C4-2B (cell line): ENCODE measurements around the gene FRMD5.
A peak's percentile ranks its signal among the peaks of the same experiment; 100 is the strongest.

ENCODE experiments used
- H3K27ac ChIP-seq: fragments of 450-650 bp; 2 replicates; pipeline ENCODE4 v1.5.1; 2017
- ZFX ChIP-seq: fragments of 450-650 bp; IDR thresholded peaks from 2 replicates; pipeline ENCODE4 v1.6.1; 2017
- TF ChIP-seq, protein P1 (sequence below): fragments of 450-650 bp; conservative IDR thresholded peaks from 2 replicates; pipeline ENCODE4 v1.5.1; 2017; ENCODE audit warnings: mild to moderate bottlenecking

FRMD5 gene

DNA sequence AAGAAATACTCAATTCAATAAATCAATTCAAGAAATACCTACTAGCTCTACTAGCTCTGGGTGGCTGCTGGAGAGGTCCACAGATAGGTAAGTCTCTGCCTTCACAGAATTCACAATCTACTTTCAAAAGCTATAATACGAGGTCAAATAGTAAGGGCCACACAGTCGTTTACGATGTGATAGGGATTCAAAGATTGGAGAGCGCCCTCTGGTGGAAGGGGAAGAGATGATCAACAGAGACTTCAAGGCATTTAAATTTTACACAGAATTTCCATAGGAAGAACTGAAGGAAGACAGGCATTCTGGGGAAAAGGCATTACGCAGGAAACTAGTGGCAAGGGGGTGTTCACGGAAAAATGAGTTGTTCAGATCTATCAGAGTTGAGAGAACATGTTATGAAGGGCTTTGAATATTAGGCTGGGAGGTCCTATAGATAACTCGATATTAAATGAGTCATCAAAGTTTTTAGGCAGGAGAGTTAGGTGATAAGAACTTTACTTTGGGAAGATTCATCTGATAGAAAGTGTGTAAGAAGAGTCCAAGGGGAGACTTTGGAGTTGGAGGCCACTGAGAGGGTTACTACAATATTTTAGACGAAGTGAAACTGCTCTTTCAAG, 128.8 kb downstream of the FRMD5 start:
- no peak for TF ChIP-seq ZFX
- TF ChIP-seq, protein P1, sequence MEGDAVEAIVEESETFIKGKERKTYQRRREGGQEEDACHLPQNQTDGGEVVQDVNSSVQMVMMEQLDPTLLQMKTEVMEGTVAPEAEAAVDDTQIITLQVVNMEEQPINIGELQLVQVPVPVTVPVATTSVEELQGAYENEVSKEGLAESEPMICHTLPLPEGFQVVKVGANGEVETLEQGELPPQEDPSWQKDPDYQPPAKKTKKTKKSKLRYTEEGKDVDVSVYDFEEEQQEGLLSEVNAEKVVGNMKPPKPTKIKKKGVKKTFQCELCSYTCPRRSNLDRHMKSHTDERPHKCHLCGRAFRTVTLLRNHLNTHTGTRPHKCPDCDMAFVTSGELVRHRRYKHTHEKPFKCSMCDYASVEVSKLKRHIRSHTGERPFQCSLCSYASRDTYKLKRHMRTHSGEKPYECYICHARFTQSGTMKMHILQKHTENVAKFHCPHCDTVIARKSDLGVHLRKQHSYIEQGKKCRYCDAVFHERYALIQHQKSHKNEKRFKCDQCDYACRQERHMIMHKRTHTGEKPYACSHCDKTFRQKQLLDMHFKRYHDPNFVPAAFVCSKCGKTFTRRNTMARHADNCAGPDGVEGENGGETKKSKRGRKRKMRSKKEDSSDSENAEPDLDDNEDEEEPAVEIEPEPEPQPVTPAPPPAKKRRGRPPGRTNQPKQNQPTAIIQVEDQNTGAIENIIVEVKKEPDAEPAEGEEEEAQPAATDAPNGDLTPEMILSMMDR: peak; percentile 94
- no peak overlapping the region for H3K27ac ChIP-seq

DNA sequence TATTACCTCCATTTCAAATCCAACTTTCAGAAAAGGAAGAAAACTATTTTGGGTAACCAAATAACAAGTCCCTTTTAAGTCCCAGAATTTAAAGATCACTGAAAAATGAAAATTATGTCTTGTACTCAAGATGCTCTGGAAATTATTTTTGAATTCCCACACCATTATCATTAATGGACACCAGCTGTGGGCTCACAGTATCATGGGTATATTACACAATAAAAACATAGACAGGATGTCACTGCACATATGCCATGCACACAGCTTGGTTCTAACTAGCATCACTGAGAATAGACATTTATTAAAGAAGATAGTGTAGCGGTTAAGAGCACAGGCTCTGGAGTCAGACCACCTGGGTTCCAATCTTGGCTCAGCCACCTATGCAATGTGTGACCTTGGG, 130.4 kb downstream of the FRMD5 start:
- TF ChIP-seq ZFX: no peak
- TF ChIP-seq, protein P1: no peak

GRCh38 chr15:44058126-44058525, 136.9 kb downstream of the FRMD5 start:
- no peak for TF ChIP-seq ZFX
- TF ChIP-seq, protein P1: no peak
- no peak overlapping the region for H3K27ac ChIP-seq

More for the DNA sequence above, 130.4 kb downstream of the FRMD5 start:
- no peak overlapping the region for H3K27ac ChIP-seq

DNA sequence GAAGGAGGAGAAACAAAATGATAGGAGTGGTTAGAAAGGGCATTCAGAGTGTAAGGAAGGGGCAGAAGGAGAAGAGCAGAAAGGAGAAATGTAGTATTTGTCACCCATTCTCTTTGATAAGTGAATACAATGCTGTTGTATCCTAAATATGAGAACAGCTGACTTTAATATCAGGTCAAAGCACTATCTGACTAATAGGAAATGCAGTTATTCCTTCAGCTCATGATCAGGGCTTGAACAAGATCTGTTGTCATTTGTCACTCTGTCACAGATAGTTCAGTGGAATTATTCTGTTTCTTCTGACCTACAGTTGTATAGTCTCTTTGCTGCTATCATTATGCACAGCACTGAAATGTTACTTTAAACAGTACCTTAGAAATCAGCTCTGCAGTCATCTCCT, 149.4 kb downstream of the FRMD5 start:
- no peak overlapping the region for H3K27ac ChIP-seq
- no peak for TF ChIP-seq ZFX
- TF ChIP-seq, protein P1: no peak

DNA sequence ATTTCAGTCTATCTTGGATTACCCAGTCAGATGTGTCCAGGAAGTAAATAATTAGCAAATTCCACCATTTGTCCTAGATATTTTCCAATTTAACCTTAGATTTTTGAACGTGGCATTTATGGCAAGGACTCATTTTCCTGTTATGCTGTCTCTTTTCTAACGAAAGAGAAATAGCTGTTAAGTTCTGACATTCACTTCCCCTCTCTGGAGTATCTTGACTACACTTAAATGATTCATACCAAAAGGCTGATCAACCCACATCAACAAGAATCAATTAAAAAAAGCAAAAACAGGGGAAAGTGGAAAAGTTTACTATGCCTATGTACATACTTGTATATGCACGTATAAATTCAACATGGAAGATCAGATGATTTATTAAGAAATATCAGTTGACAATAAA, 149.9 kb downstream of the FRMD5 start:
- no peak for TF ChIP-seq ZFX
- TF ChIP-seq, protein P1: no peak
- H3K27ac ChIP-seq: no peak overlapping the region

DNA sequence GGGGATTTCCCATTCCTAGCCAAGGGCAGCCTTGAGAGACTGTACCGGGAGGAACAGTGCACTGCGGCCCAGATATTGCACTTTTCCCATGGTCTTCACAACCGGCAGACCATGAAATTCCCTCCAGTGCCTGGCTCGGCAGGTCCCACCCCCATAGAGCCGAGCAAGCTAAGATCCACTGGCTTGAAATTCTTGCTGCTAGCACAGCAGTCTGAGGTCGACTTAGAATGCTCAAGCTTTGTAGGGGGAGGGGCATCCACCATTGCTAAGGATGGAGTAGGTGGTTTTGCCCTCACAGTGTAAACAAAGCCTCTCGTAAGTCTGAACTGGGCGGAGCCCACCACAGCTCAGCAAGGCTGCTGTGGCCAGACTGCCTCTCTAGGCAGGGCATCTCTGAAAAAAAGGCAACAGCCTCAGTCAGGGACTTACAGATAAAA, 156.3 kb downstream of the FRMD5 start:
- TF ChIP-seq, protein P1: no peak
- TF ChIP-seq ZFX: no peak
- H3K27ac ChIP-seq: no peak overlapping the region

- TF ChIP-seq, protein P1: no peak
- no peak for TF ChIP-seq ZFX
- H3K27ac ChIP-seq: no peak overlapping the region
Measured at GRCh38 chr15:44035781-44036699, 159.0 kb downstream of the FRMD5 start.
